AG09319 (cell line): ENCODE results near the gene ZGPAT.

ENCODE experiments used
- DNase-seq: peaks from one replicate; pipeline ENCODE4 v3.0.0-alpha.2; 2010; ENCODE audit warnings: low read depth; ENCODE audit errors: extremely low read depth
- CTCF ChIP-seq: IDR thresholded peaks from 2 replicates; pipeline ENCODE4 v1.5.1; 2011; ENCODE audit warnings: low read depth, mild to moderate bottlenecking, inconsistent platforms, low read length, moderate library complexity

ZGPAT gene

GRCh38 chr20:63696306-63696627 is 11.6 kb upstream of the ZGPAT start:
- no peak for DNase-seq
- no peak for TF ChIP-seq CTCF

GRCh38 chr20:63696628-63697356 is 11.0 kb upstream of the ZGPAT start, which contains the start of gene TNFRSF6B:
Gene TNFRSF6B (plus strand): TSS chr20:63696652. CDS start chr20:63696768, 116 bp downstream.
- DNase-seq: no peak
- no peak for TF ChIP-seq CTCF

- no peak for DNase-seq
- no peak for TF ChIP-seq CTCF
These were observed 10.4 kb upstream of the ZGPAT start for GRCh38 chr20:63697357-63697867.

- no peak for DNase-seq
- no peak for TF ChIP-seq CTCF
These were observed 9.8 kb upstream of the ZGPAT start for GRCh38 chr20:63697868-63698545.

GRCh38 chr20:63698739-63699465 is 8.9 kb upstream of the ZGPAT start:
- no peak for TF ChIP-seq CTCF
- peak; percentile 69 for DNase-seq

GRCh38 chr20:63699466-63700198 is 8.2 kb upstream of the ZGPAT start:
- TF ChIP-seq CTCF: no peak
- no peak for DNase-seq
